Parietal lobe (tissue), 1 donor: Measurements from ENCODE around the gene RNF6. TPM values are rescaled to one million over a fixed set of nuclear protein-coding genes. Genes with fewer than 3 reads are reported as not detected.

ENCODE experiments used
- total RNA-seq: library from RNA; depleted of rRNA; stranded (reverse); fragments of >200 nt; gene quantifications from one replicate; pipeline ENCODE4 v1.2.3, GENCODE V29; 2014

RNF6 gene
- 21.3 TPM for total RNA-seq

GRCh38 chr13:26221721-26222519 is at the start of gene RNF6:
TSS of gene RNF6 (minus strand) at chr13:26222314. CDS start at chr13:26219649, 2,665 bp downstream.

GRCh38 chr13:26253787-26254582 is 31.9 kb upstream of the RNF6 start, which contains the start of gene CDK8:
TSS of gene CDK8 (plus strand) at chr13:26254129. CDS start at chr13:26254642, 513 bp downstream.

Other genes starting within 250 kb of the RNF6 start
- gene SHISA2, start 170.3 kb downstream of the RNF6 start, total RNA-seq = 30.7 TPM
- gene CDK8, start 31.8 kb upstream of the RNF6 start, total RNA-seq = 38.8 TPM